Nephron (organoid): ENCODE measurements around the gene LRRK2.

Experiments used
- H3K27ac Mint-ChIP-seq, 3 experiments: 2 replicates each; pipeline ENCODE4 v1.8.0; 2020; ENCODE audit warnings: mixed read lengths in 3 of 3, mild to moderate bottlenecking in 2 of 3, moderate library complexity in 1 of 3
- H3K27me3 Mint-ChIP-seq: 2 replicates; pipeline ENCODE4 v1.8.0; 2021; ENCODE audit warnings: low read depth, mild to moderate bottlenecking, moderate library complexity, mixed read lengths
- H3K36me3 Mint-ChIP-seq: 2 replicates; pipeline ENCODE4 v1.8.0; 2020; ENCODE audit warnings: low read depth, mixed read lengths
- H3K4me1 Mint-ChIP-seq: 2 replicates; pipeline ENCODE4 v1.8.0; 2020; ENCODE audit warnings: mixed read lengths
- H3K4me3 Mint-ChIP-seq, 3 experiments: 2 replicates each; pipeline ENCODE4 v1.8.0; 2020; ENCODE audit warnings: mild to moderate bottlenecking in 3 of 3, mixed read lengths in 3 of 3, moderate library complexity in 2 of 3
- H3K9me3 Mint-ChIP-seq: 2 replicates; pipeline ENCODE4 v1.8.0; 2020; ENCODE audit warnings: mixed read lengths
- CTCF ChIP-seq, 3 experiments: fragments of 200-600 bp; sonication (generic); IDR thresholded peaks; one replicate each; pipeline ENCODE4 v1.5.0; 2021; ENCODE audit warnings: antibody characterized with exemption in 3 of 3; ENCODE audit not compliant: unreplicated experiment in 3 of 3

The LRRK2 gene

GRCh38 chr12:40261937-40262336 is 37.1 kb downstream of the LRRK2 start:
- Mint-ChIP-seq H3K27me3 (no peaks in the 10 kb centered on the region), H3K4me3 (no peak overlapping the region), H3K36me3 (peaks cover 11% of the 10 kb centered on the region), H3K4me1 (no peaks in the 10 kb centered on the region), H3K27ac (no peak overlapping the region), H3K9me3 (peaks cover 7% of the 10 kb centered on the region)
- no peak for TF ChIP-seq CTCF (IDR thresholded peaks at IDR 0.05; ENCODE audit: unreplicated experiment in 3 of 3)

GRCh38 chr12:40262657-40263056 is 37.9 kb downstream of the LRRK2 start:
- Mint-ChIP-seq H3K9me3 (peaks cover 7% of the 10 kb centered on the region), H3K36me3 (peaks cover 11% of the 10 kb centered on the region), H3K4me1 (no peaks in the 10 kb centered on the region), H3K27ac (no peak overlapping the region), H3K27me3 (no peaks in the 10 kb centered on the region), H3K4me3 (no peak overlapping the region)
- TF ChIP-seq CTCF (IDR thresholded peaks at IDR 0.05; ENCODE audit: unreplicated experiment in 3 of 3) = no peak

- no peaks in the 10 kb centered on the region for H3K4me1 Mint-ChIP-seq
- H3K4me3 Mint-ChIP-seq = no peak overlapping the region
- no peaks in the 10 kb centered on the region for H3K27me3 Mint-ChIP-seq
- no peak for TF ChIP-seq CTCF (IDR thresholded peaks at IDR 0.05; ENCODE audit: unreplicated experiment in 3 of 3)
- peaks cover 11% of the 10 kb centered on the region for H3K36me3 Mint-ChIP-seq
- peaks cover 7% of the 10 kb centered on the region for H3K9me3 Mint-ChIP-seq
- no peak overlapping the region for H3K27ac Mint-ChIP-seq
Measured at GRCh38 chr12:40263616-40264409, 39.0 kb downstream of the LRRK2 start.

- no peak for TF ChIP-seq CTCF (IDR thresholded peaks at IDR 0.05; ENCODE audit: unreplicated experiment in 3 of 3)
- Mint-ChIP-seq H3K9me3 (no peaks in the 10 kb centered on the region), H3K27me3 (no peaks in the 10 kb centered on the region), H3K4me1 (no peaks in the 10 kb centered on the region), H3K4me3 (no peak overlapping the region), H3K36me3 (no peaks in the 10 kb centered on the region), H3K27ac (no peak overlapping the region)
Measured at GRCh38 chr12:40271981-40272664, 47.3 kb downstream of the LRRK2 start.

- H3K4me3 Mint-ChIP-seq = no peak overlapping the region
- H3K9me3 Mint-ChIP-seq = no peaks in the 10 kb centered on the region
- no peak overlapping the region for H3K27ac Mint-ChIP-seq
- peaks cover 7% of the 10 kb centered on the region for H3K36me3 Mint-ChIP-seq
- TF ChIP-seq CTCF (IDR thresholded peaks at IDR 0.05; ENCODE audit: unreplicated experiment in 3 of 3) = no peak
- no peaks in the 10 kb centered on the region for H3K4me1 Mint-ChIP-seq
- H3K27me3 Mint-ChIP-seq = no peaks in the 10 kb centered on the region
Measured at GRCh38 chr12:40281791-40282364, 57.1 kb downstream of the LRRK2 start.
